ENCODE data around the gene ELF4. TPM values are rescaled to one million over a fixed set of nuclear protein-coding genes. Genes with fewer than 3 reads are reported as not detected.

The ELF4 gene
- total RNA-seq, 1 donor from 2014 or later = not detected

- H3K4me2 ChIP-seq = no peak overlapping the region
- no peak overlapping the region for H3K27ac ChIP-seq
- no peaks in the 10 kb centered on the region for H3K27me3 ChIP-seq
- no peaks in the 10 kb centered on the region for H3K9me3 Mint-ChIP-seq
- H3K9me3 ChIP-seq (ENCODE audit: low read depth) = no peaks in the 10 kb centered on the region
- no peaks in the 10 kb centered on the region for H4K20me1 ChIP-seq (ENCODE audit: low read depth)
- H3K36me3 Mint-ChIP-seq = no peaks in the 10 kb centered on the region
- no peaks in the 10 kb centered on the region for H3K36me3 ChIP-seq
- no peak for DNase-seq (ENCODE audit: low spot score)
- H2AFZ ChIP-seq (replicated peaks) = no peak overlapping the region
- no peaks in the 10 kb centered on the region for H3K4me1 ChIP-seq
- H3F3A ChIP-seq (ENCODE audit: low read depth) = no peaks in the 10 kb centered on the region
- H3K27me3 Mint-ChIP-seq (ENCODE audit: insufficient read depth, low read depth) = peaks cover 2% of the 10 kb centered on the region
- no peaks in the 10 kb centered on the region for H3K79me2 ChIP-seq (ENCODE audit: low read depth)
- TF ChIP-seq EZH2 (IDR thresholded peaks at IDR 0.05) (no peak), CTCF (IDR thresholded peaks at IDR 0.05) (no peak), EZH2phosphoT487 (IDR thresholded peaks at IDR 0.05) (no peak)
- no peak overlapping the region for H3K27ac Mint-ChIP-seq
- no peak overlapping the region for H3K4me3 Mint-ChIP-seq
- no peak overlapping the region for H3K9ac ChIP-seq
- H3K4me1 Mint-ChIP-seq = no peaks in the 10 kb centered on the region
- H3K4me3 ChIP-seq = no peak overlapping the region
Observed at GRCh38 chrX:130094696-130095095, 15.6 kb downstream of the ELF4 start.

- no peak for DNase-seq (ENCODE audit: low spot score)
- TF ChIP-seq EZH2 (IDR thresholded peaks at IDR 0.05) (no peak), CTCF (IDR thresholded peaks at IDR 0.05) (no peak), EZH2phosphoT487 (IDR thresholded peaks at IDR 0.05) (no peak)
- Histone ChIP-seq H3K27ac (no peak overlapping the region), H3K79me2 (ENCODE audit: low read depth) (no peaks in the 10 kb centered on the region), H3K27me3 (no peaks in the 10 kb centered on the region), H3K9me3 (ENCODE audit: low read depth) (no peaks in the 10 kb centered on the region), H2AFZ (replicated peaks) (no peak overlapping the region), H3K9ac (no peak overlapping the region), H3K4me2 (no peak overlapping the region), H3K4me1 (no peaks in the 10 kb centered on the region), H3K36me3 (no peaks in the 10 kb centered on the region), H3K4me3 (no peak overlapping the region), H3F3A (ENCODE audit: low read depth) (no peaks in the 10 kb centered on the region), H4K20me1 (ENCODE audit: low read depth) (no peaks in the 10 kb centered on the region)
- Mint-ChIP-seq H3K4me1 (no peaks in the 10 kb centered on the region), H3K36me3 (no peaks in the 10 kb centered on the region), H3K27ac (no peak overlapping the region), H3K9me3 (no peaks in the 10 kb centered on the region), H3K4me3 (no peak overlapping the region), H3K27me3 (ENCODE audit: insufficient read depth, low read depth) (peaks cover 5% of the 10 kb centered on the region)
Observed at GRCh38 chrX:130093271-130093670, 17.0 kb downstream of the ELF4 start.

- H3F3A ChIP-seq (ENCODE audit: low read depth) = no peaks in the 10 kb centered on the region
- no peaks in the 10 kb centered on the region for H3K4me1 Mint-ChIP-seq
- H3K9me3 ChIP-seq (ENCODE audit: low read depth) = no peaks in the 10 kb centered on the region
- no peaks in the 10 kb centered on the region for H3K79me2 ChIP-seq (ENCODE audit: low read depth)
- H3K27ac ChIP-seq = no peak overlapping the region
- peaks cover 3% of the 10 kb centered on the region for H3K27me3 Mint-ChIP-seq (ENCODE audit: insufficient read depth, low read depth)
- peak overlapping the region; percentile 17 for H3K27ac Mint-ChIP-seq
- no peaks in the 10 kb centered on the region for H4K20me1 ChIP-seq (ENCODE audit: low read depth)
- H3K27me3 ChIP-seq = no peaks in the 10 kb centered on the region
- H3K9me3 Mint-ChIP-seq = no peaks in the 10 kb centered on the region
- H3K4me3 Mint-ChIP-seq = no peak overlapping the region
- H3K4me2 ChIP-seq = no peak overlapping the region
- H3K9ac ChIP-seq = no peak overlapping the region
- no peak overlapping the region for H3K4me3 ChIP-seq
- DNase-seq (ENCODE audit: low spot score) = no peak
- no peaks in the 10 kb centered on the region for H3K4me1 ChIP-seq
- no peaks in the 10 kb centered on the region for H3K36me3 ChIP-seq
- TF ChIP-seq EZH2 (IDR thresholded peaks at IDR 0.05) = no peak
- no peak for TF ChIP-seq EZH2phosphoT487 (IDR thresholded peaks at IDR 0.05)
- TF ChIP-seq CTCF (IDR thresholded peaks at IDR 0.05) = no peak
- H3K36me3 Mint-ChIP-seq = no peaks in the 10 kb centered on the region
- no peak overlapping the region for H2AFZ ChIP-seq (replicated peaks)
Observed at GRCh38 chrX:130091980-130092522, 18.2 kb downstream of the ELF4 start.
